HEK293 (cell line): ENCODE results near the gene NRP1.
A peak's percentile ranks its signal among the peaks of the same experiment; 100 is the strongest.

ENCODE experiments used
- CTCF ChIA-PET: fragments of 350-600 bp; formaldehyde crosslinking; extraction: SDS; loops from one replicate; lab custom pipeline; 2021; ENCODE audit warnings: antibody characterized with exemption; lab: Yijun Ruan, JAX
- POLR2A ChIA-PET: fragments of 300-600 bp; formaldehyde crosslinking; extraction: SDS; loops from one replicate; lab custom pipeline; 2020; ENCODE audit warnings: antibody characterized with exemption, inconsistent platforms; lab: Yijun Ruan, JAX
- H3K27ac ChIP-seq: fragments of 200-500 bp; sonication (Bioruptor generic); 2 replicates; pipeline ENCODE4 v1.5.1; 2014; ENCODE audit warnings: low read depth, low read length, control low read depth, inconsistent platforms; ENCODE audit errors: extremely low read depth
- H3K36me3 ChIP-seq, 2 experiments: fragments of 200-500 bp in 1 of 2; sonication (Bioruptor generic) in 1 of 2; 1 replicate in 1 of 2; 2 replicates in 1 of 2; pipeline ENCODE4 v1.5.1; 2014 to 2017; ENCODE audit warnings: inconsistent platforms in 2 of 2, low read length in 2 of 2; ENCODE audit not compliant: control insufficient read depth in 2 of 2, insufficient read depth in 1 of 2
- H3K4me1 ChIP-seq: fragments of 200-500 bp; sonication (Bioruptor generic); 2 replicates; pipeline ENCODE4 v1.5.1; 2014; ENCODE audit warnings: mild to moderate bottlenecking, low read length, inconsistent platforms; ENCODE audit not compliant: control insufficient read depth, insufficient read depth
- H3K4me3 ChIP-seq: 2 replicates; pipeline ENCODE4 v1.5.1; 2011; ENCODE audit warnings: low read depth, mild to moderate bottlenecking, control low read depth, low read length, moderate library complexity
- H3K9me3 ChIP-seq: fragments of 200-500 bp; sonication (Bioruptor generic); 2 replicates; pipeline ENCODE4 v1.5.1; 2014; ENCODE audit warnings: low read depth, low read length, inconsistent platforms; ENCODE audit not compliant: control insufficient read depth, insufficient read depth
- BCL11A ChIP-seq: fragments of 450-650 bp; formaldehyde crosslinking; IDR thresholded peaks from 2 replicates; pipeline ENCODE4 v1.5.1; 2016; ENCODE audit warnings: low read depth, missing biosample characterization, missing genetic modification characterization
- EGR2 ChIP-seq: fragments of 450-650 bp; formaldehyde crosslinking; IDR thresholded peaks from 2 replicates; pipeline ENCODE4 v1.5.1; 2016; ENCODE audit warnings: low read depth, missing biosample characterization, missing genetic modification characterization
- ELK4 ChIP-seq: IDR thresholded peaks from 2 replicates; pipeline ENCODE4 v1.6.1; 2011; ENCODE audit warnings: mild to moderate bottlenecking, low read depth, low read length, borderline replicate concordance
- GLIS1 ChIP-seq: fragments of 450-650 bp; formaldehyde crosslinking; IDR thresholded peaks from 2 replicates; pipeline ENCODE4 v1.5.1; 2016; ENCODE audit warnings: missing biosample characterization, missing genetic modification characterization
- ZBTB48 ChIP-seq: fragments of 450-650 bp; formaldehyde crosslinking; IDR thresholded peaks from 2 replicates; pipeline ENCODE4 v1.5.1; 2016; ENCODE audit warnings: missing biosample characterization, missing genetic modification characterization
- ZFHX2 ChIP-seq: fragments of 450-650 bp; formaldehyde crosslinking; conservative IDR thresholded peaks from 2 replicates; pipeline ENCODE4 v1.5.1; 2016; ENCODE audit warnings: missing biosample characterization, missing genetic modification characterization
- ZNF148 ChIP-seq: fragments of 450-650 bp; formaldehyde crosslinking; IDR thresholded peaks from 2 replicates; pipeline ENCODE4 v1.5.0; 2017; ENCODE audit warnings: missing biosample characterization, missing genetic modification characterization, borderline replicate concordance
- ZNF157 ChIP-seq: fragments of 450-650 bp; formaldehyde crosslinking; IDR thresholded peaks from 2 replicates; pipeline ENCODE4 v1.5.1; 2016; ENCODE audit warnings: missing biosample characterization, missing genetic modification characterization
- ZNF24 ChIP-seq: fragments of 450-650 bp; formaldehyde crosslinking; IDR thresholded peaks from 2 replicates; pipeline ENCODE4 v1.5.1; 2016; ENCODE audit warnings: missing biosample characterization, missing genetic modification characterization
- ZNF302 ChIP-seq: fragments of 450-650 bp; formaldehyde crosslinking; IDR thresholded peaks from 2 replicates; pipeline ENCODE4 v1.5.1; 2016; ENCODE audit warnings: missing biosample characterization, missing genetic modification characterization, low read depth
- ZNF548 ChIP-seq: fragments of 450-650 bp; formaldehyde crosslinking; IDR thresholded peaks from 2 replicates; pipeline ENCODE4 v1.5.1; 2016; ENCODE audit warnings: missing biosample characterization, missing genetic modification characterization
- ZNF600 ChIP-seq: fragments of 450-650 bp; formaldehyde crosslinking; IDR thresholded peaks from 2 replicates; pipeline ENCODE4 v1.5.1; 2016; ENCODE audit warnings: missing biosample characterization, missing genetic modification characterization
- ZNF621 ChIP-seq: fragments of 450-650 bp; formaldehyde crosslinking; IDR thresholded peaks from 2 replicates; pipeline ENCODE4 v1.5.1; 2017; ENCODE audit warnings: missing biosample characterization, missing genetic modification characterization
- ZNF623 ChIP-seq: fragments of 450-650 bp; formaldehyde crosslinking; IDR thresholded peaks from 2 replicates; pipeline ENCODE4 v1.5.1; 2016; ENCODE audit warnings: missing biosample characterization, missing genetic modification characterization
- ZNF629 ChIP-seq: fragments of 450-650 bp; formaldehyde crosslinking; IDR thresholded peaks from 2 replicates; pipeline ENCODE4 v1.5.1; 2017; ENCODE audit warnings: missing biosample characterization, missing genetic modification characterization
- ZNF639 ChIP-seq: fragments of 450-650 bp; formaldehyde crosslinking; IDR thresholded peaks from 2 replicates; pipeline ENCODE4 v1.5.1; 2016; ENCODE audit warnings: missing biosample characterization, missing genetic modification characterization
- ZNF660 ChIP-seq: fragments of 450-650 bp; IDR thresholded peaks from 2 replicates; pipeline ENCODE4 v1.5.1; 2018; ENCODE audit warnings: missing biosample characterization, mild to moderate bottlenecking, missing genetic modification characterization
- ZNF785 ChIP-seq: fragments of 450-650 bp; formaldehyde crosslinking; IDR thresholded peaks from 2 replicates; pipeline ENCODE4 v1.5.1; 2016; ENCODE audit warnings: missing biosample characterization, missing genetic modification characterization

Gene NRP1

GRCh38 chr10:33145451-33146188 lies 188.8 kb downstream of the NRP1 start:
- Histone ChIP-seq H3K9me3 (no peaks in the 10 kb centered on the region), H3K4me3 (no peak overlapping the region), H3K4me1 (no peaks in the 10 kb centered on the region), H3K36me3 (no peaks in the 10 kb centered on the region), H3K27ac (no peak overlapping the region)
- TF ChIP-seq ZNF302 (tag by site-specific recombination) (no peak), ZNF157 (tag by site-specific recombination) (0 out of 2 replicates have a peak, but pooled peaks have one; percentile 31)
- CTCF ChIA-PET: interaction anchor here (0.5 to 0.7 kb wide), 2 partner anchors 26 to 139 kb away, joined by 3 read pairs; no protein-coding TSS in a partner anchor
- POLR2A ChIA-PET: no interaction called here

DNA sequence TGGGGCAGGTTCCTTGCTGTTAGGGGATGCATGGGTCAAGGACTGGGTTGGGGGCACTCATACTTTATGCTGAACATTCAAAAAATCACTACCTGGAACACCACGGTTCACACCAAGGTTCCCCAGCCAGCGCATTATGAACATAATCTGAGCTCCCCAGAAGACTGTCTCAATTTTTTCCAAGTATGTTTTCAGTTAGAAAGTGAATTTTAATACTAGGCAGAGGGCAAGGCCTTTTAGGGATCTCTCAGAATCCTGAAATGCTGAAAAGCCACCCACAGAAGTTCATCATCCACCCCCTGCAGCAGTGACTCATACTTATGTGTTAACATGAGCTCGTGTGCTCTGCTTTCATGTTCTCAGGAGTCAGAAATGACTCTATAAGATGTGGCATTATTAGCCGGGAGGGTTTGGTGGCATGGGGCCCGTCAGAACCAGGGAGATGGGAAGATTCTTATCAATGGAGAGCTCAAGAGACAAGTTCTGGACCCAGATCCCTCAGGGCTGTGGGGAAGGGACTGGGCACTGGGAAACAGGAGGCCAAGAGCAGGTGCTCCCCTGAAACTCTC lies 191.2 kb downstream of the NRP1 start:
- POLR2A ChIA-PET: no interaction called here

More for the DNA sequence above, 191.2 kb downstream of the NRP1 start:
- CTCF ChIA-PET: no interaction called here
- H3K4me1 ChIP-seq: no peaks in the 10 kb centered on the region
- TF ChIP-seq ZNF660 (peak; percentile 59; the same call in 1 of the 2 replicates), ZNF623 (no peak), ZNF785 (tag by site-specific recombination) (no peak), ZNF148 (tag by site-specific recombination) (no peak), ZNF621 (tag by site-specific recombination) (no peak), ZNF629 (tag by site-specific recombination) (0 out of 2 replicates have a peak, but pooled peaks have one; percentile 30), BCL11A (tag by site-specific recombination) (no peak), ZBTB48 (tag by site-specific recombination) (peak; percentile 67; the same call in 1 of the 2 replicates), ZNF639 (tag by site-specific recombination) (no peak), EGR2 (peak; percentile 43; the same call in 1 of the 2 replicates), ZFHX2 (tag by site-specific recombination) (peak; percentile 72), ZNF548 (tag by site-specific recombination) (no peak), GLIS1 (peak; percentile 83), ZNF24 (tag by site-specific recombination) (no peak), ZNF600 (tag by site-specific recombination) (no peak), ELK4 (no peak)
- no peaks in the 10 kb centered on the region for H3K9me3 ChIP-seq
- H3K4me3 ChIP-seq: no peak overlapping the region
- H3K36me3 ChIP-seq: no peaks in the 10 kb centered on the region
- H3K27ac ChIP-seq: no peak overlapping the region
